K562 (cell line): ENCODE data around the gene CCDC152. TPM values are rescaled to one million over a fixed set of nuclear protein-coding genes. Genes with fewer than 3 reads are reported as not detected.

Experiments used
- ATAC-seq: fragments of 200-7000 bp; cut with Tn5 transposase; 3 replicates; pipeline ENCODE4 v1.9.1; 2020; ENCODE audit warnings: moderate library complexity
- BruUV-seq: library from RNA; stranded (reverse); fragments of 400-500 nt; replicated peaks from 2 replicates; lab custom pipeline; 2021; lab: Mats Ljungman, UMichigan
- CTCF ChIA-PET: fragments of 300-600 bp; formaldehyde crosslinking; extraction: SDS; loops from one replicate; lab custom pipeline; 2021; ENCODE audit warnings: low intra/inter-chr PET ratio; lab: Yijun Ruan, JAX
- POLR2A ChIA-PET: fragments of 300-600, 350-650 bp; sonication (Branson Sonifier 250); formaldehyde crosslinking; extraction: SDS; loops from one replicate; lab custom pipeline; 2021; ENCODE audit warnings: antibody characterized with exemption, inconsistent platforms; lab: Yijun Ruan, JAX
- DNase-seq, 4 experiments: peaks; one replicate each; pipeline versions ENCODE4 v3.0.0 to v3.0.0-alpha.2; 2011 to 2018; ENCODE audit warnings: low spot score in 3 of 4, mixed read lengths in 3 of 4; ENCODE audit errors: extremely low read depth in 1 of 4
- FAIRE-seq: peaks from 2 replicates; lab custom pipeline; 2011; peaks lifted over from hg19 to GRCh38; lab: Jason Lieb, UNC
- H2AFZ ChIP-seq: 2 replicates; pipeline ENCODE4 v1.6.0; 2011; ENCODE audit warnings: low read depth, low read length, control low read depth, inconsistent platforms
- H3K27ac ChIP-seq: fragments of 200-600 bp; 3 replicates; pipeline ENCODE4 v1.8.0; 2011; ENCODE audit warnings: low read depth, mild to moderate bottlenecking, control low read depth, inconsistent platforms, low read length, moderate library complexity, mixed read lengths; ENCODE audit errors: extremely low read depth
- H3K27me3 ChIP-seq, 2 experiments: fragments of 300-600 bp in 1 of 2; 2 replicates in 1 of 2; 3 replicates in 1 of 2; pipeline versions ENCODE4 v1.6.0 to v1.8.0; 2011; ENCODE audit warnings: inconsistent platforms in 2 of 2, low read length in 2 of 2, mild to moderate bottlenecking in 1 of 2, mixed read lengths in 1 of 2, moderate library complexity in 1 of 2; ENCODE audit not compliant: control insufficient read depth in 2 of 2, insufficient read depth in 2 of 2
- H3K36me3 ChIP-seq: fragments of 300-600 bp; 3 replicates; pipeline ENCODE4 v1.8.0; 2011; ENCODE audit warnings: mild to moderate bottlenecking, low read length, inconsistent platforms; ENCODE audit not compliant: control insufficient read depth, insufficient read depth
- H3K4me1 ChIP-seq, 2 experiments: fragments of 200-600 bp in 1 of 2; replicated peaks in 1 of 2; 2 replicates in 1 of 2; 3 replicates in 1 of 2; pipeline versions ENCODE4 v1.5.1 to v1.8.0; 2011; ENCODE audit warnings: inconsistent platforms in 2 of 2, low read length in 2 of 2, mild to moderate bottlenecking in 1 of 2, mixed read lengths in 1 of 2, moderate library complexity in 1 of 2; ENCODE audit not compliant: control insufficient read depth in 2 of 2, insufficient read depth in 2 of 2
- H3K4me2 ChIP-seq: 2 replicates; pipeline ENCODE4 v1.6.1; 2011; ENCODE audit warnings: low read length, control low read depth, inconsistent platforms, mixed read lengths; ENCODE audit not compliant: insufficient read depth
- H3K4me3 ChIP-seq: fragments of 200-600 bp; sonication (generic), shearing (Covaris generic); 2 replicates; pipeline ENCODE4 v1.5.1; 2016; ENCODE audit warnings: control low read depth, inconsistent platforms
- H3K79me2 ChIP-seq: fragments of 200-600 bp; 3 replicates; pipeline ENCODE4 v1.8.0; 2011; ENCODE audit warnings: low read length, inconsistent platforms; ENCODE audit not compliant: control insufficient read depth, insufficient read depth
- H3K9ac ChIP-seq, 2 experiments: 2 replicates each; pipeline versions ENCODE4 v1.6.0 to v1.6.1; 2011; ENCODE audit warnings: low read depth in 2 of 2, low read length in 2 of 2, control low read depth in 1 of 2, inconsistent platforms in 1 of 2, mild to moderate bottlenecking in 1 of 2, mixed read lengths in 1 of 2; ENCODE audit not compliant: insufficient read depth in 1 of 2
- H3K9me1 ChIP-seq: one replicate; pipeline ENCODE4 v1.6.0; 2011; ENCODE audit warnings: inconsistent platforms, mild to moderate bottlenecking, low read length, moderate library complexity; ENCODE audit not compliant: control insufficient read depth, insufficient read depth
- H3K9me3 ChIP-seq: replicated peaks from 2 replicates; pipeline ENCODE4 v1.5.1; 2011; ENCODE audit warnings: low read depth, low read length, inconsistent platforms; ENCODE audit not compliant: control insufficient read depth, insufficient read depth
- H4K20me1 ChIP-seq: replicated peaks from 2 replicates; pipeline ENCODE4 v1.6.1; 2011; ENCODE audit warnings: low read length, inconsistent platforms, mixed read lengths; ENCODE audit not compliant: control insufficient read depth, insufficient read depth
- CHD2 ChIP-seq: IDR thresholded peaks from 2 replicates; pipeline ENCODE4 v1.6.1; 2011; ENCODE audit warnings: low read depth, low read length
- CHD4 ChIP-seq: fragments of 200-600 bp; sonication (generic); IDR thresholded peaks from 3 replicates; pipeline ENCODE4 v1.6.1; 2012; ENCODE audit warnings: low read depth, mild to moderate bottlenecking, mixed read lengths, low read length, inconsistent platforms; ENCODE audit not compliant: insufficient read depth, insufficient replicate concordance, poor library complexity, severe bottlenecking
- FIP1L1 ChIP-seq: fragments of 200-400 bp; formaldehyde crosslinking; IDR thresholded peaks from 2 replicates; pipeline ENCODE4 v1.6.1; 2018; ENCODE audit warnings: mild to moderate bottlenecking, low read depth, low read length; ENCODE audit not compliant: poor library complexity, severe bottlenecking
- FUS ChIP-seq: fragments of 200-400 bp; formaldehyde crosslinking; optimal IDR thresholded peaks from 2 replicates; pipeline ENCODE3; 2017; ENCODE audit warnings: low read depth, low read length
- GTF2E2 ChIP-seq: fragments of 200-800 bp; sonication (Bioruptor generic); IDR thresholded peaks from 2 replicates; pipeline ENCODE4 v1.6.1; 2016; ENCODE audit warnings: missing genetic modification characterization, missing compliant biosample characterization
- HDAC2 ChIP-seq: fragments of 450-650 bp; IDR thresholded peaks from 2 replicates; pipeline ENCODE4 v1.6.1; 2016; ENCODE audit warnings: mild to moderate bottlenecking
- HNRNPK ChIP-seq: fragments of 200-400 bp; formaldehyde crosslinking; IDR thresholded peaks from one replicate; pipeline ENCODE4 v1.6.1; 2018; ENCODE audit warnings: mild to moderate bottlenecking, low read depth, low read length; ENCODE audit not compliant: poor library complexity, severe bottlenecking
- MBD2 ChIP-seq: sonication (generic); IDR thresholded peaks from 2 replicates; pipeline ENCODE4 v1.6.1; 2016; ENCODE audit warnings: low read depth, borderline replicate concordance
- MCM3 ChIP-seq: fragments of 450-650 bp; IDR thresholded peaks from 2 replicates; pipeline ENCODE4 v1.6.1; 2016
- PHB2 ChIP-seq: fragments of 450-650 bp; IDR thresholded peaks from 2 replicates; pipeline ENCODE4 v1.6.1; 2017; ENCODE audit warnings: low read depth
- POLR2B ChIP-seq: fragments of 450-650 bp; IDR thresholded peaks from 2 replicates; pipeline ENCODE4 v1.6.1; 2018; ENCODE audit warnings: low read depth; ENCODE audit not compliant: partially characterized antibody
- XRCC3 ChIP-seq: fragments of 450-650 bp; IDR thresholded peaks from 2 replicates; pipeline ENCODE4 v1.6.1; 2017; ENCODE audit warnings: mild to moderate bottlenecking, moderate library complexity
- ZKSCAN1 ChIP-seq: fragments of 150-350 bp; IDR thresholded peaks from 2 replicates; pipeline ENCODE4 v1.6.1; 2016; ENCODE audit warnings: low read depth, low read length
- ZNF785 ChIP-seq: fragments of 250-450 bp; sonication (Bioruptor Pico); IDR thresholded peaks from 2 replicates; pipeline ENCODE4 v1.4.0; 2020; ENCODE audit warnings: mild to moderate bottlenecking
- WGBS: fragments of 100-300 bp; shearing (Covaris generic); methylation state at CpG from one replicate; pipeline ENCODE4 v1.1.6; 2016; ENCODE audit warnings: low coverage, mixed read lengths; ENCODE audit not compliant: insufficient coverage; ENCODE audit errors: missing lambda C conversion rate; 5-methylcytosine and 5-hydroxymethylcytosine counted together
- in situ Hi-C: fragments of 300-500 bp; cut with MboI; formaldehyde crosslinking; loops from 4 replicates; pipeline ENCODE4 v1.15.0; 2018; ENCODE audit warnings: inconsistent platforms, mixed read lengths
- intact Hi-C: fragments of 100-400 bp; cut with micrococcal nuclease; formaldehyde crosslinking; loops from 2 replicates; pipeline ENCODE4 v1.14.2; 2022
- polyA plus RNA-seq, 8 experiments: library from polyadenylated mRNA; depleted of rRNA in 4 of 8; stranded (reverse) in 5 of 8; unstranded in 3 of 8; fragments of >200 nt; fragmentation: Nextera tagmentation in 2 of 8; fragmentation: Illumina TruSeq in 1 of 8; extraction: Ambion mirVana in 2 of 8; extraction: Trizol in 1 of 8; gene quantifications; 2 replicates each; pipeline versions ENCODE4 v1.2.1 to v1.2.3, GENCODE V29; 2011 to 2014; ENCODE audit warnings: inconsistent platforms in 1 of 8, missing spikeins in 1 of 8
- total RNA-seq, 7 experiments: library from RNA; depleted of rRNA in 6 of 7; stranded (reverse); fragments of >200 nt in 6 of 7; fragmentation: Illumina TruSeq in 2 of 7; extraction: Trizol in 2 of 7; gene quantifications; 2 replicates each; pipeline versions ENCODE4 v1.2.1 to v1.2.3, GENCODE V29; 2011 to 2021; ENCODE audit warnings: low replicate concordance in 1 of 7
- TF ChIP-seq, protein P1 (sequence below): fragments of 250-450 bp; sonication (Bioruptor Pico); IDR thresholded peaks from 2 replicates; pipeline ENCODE4 v1.8.0; 2022; ENCODE audit warnings: inconsistent platforms, mild to moderate bottlenecking, moderate library complexity, borderline replicate concordance
- TF ChIP-seq, protein P2 (sequence below): fragments of 250-450 bp; sonication (Bioruptor Pico); IDR thresholded peaks from 2 replicates; pipeline ENCODE4 v1.6.1; 2021; ENCODE audit warnings: mild to moderate bottlenecking

The CCDC152 gene
- total and polyA plus RNA-seq, 9 of the 15 experiments (the other 6 are each of a cell fraction or from before 2014, with no cell fraction given) = 2.5 to 11.6 (median 5.1) TPM

DNA sequence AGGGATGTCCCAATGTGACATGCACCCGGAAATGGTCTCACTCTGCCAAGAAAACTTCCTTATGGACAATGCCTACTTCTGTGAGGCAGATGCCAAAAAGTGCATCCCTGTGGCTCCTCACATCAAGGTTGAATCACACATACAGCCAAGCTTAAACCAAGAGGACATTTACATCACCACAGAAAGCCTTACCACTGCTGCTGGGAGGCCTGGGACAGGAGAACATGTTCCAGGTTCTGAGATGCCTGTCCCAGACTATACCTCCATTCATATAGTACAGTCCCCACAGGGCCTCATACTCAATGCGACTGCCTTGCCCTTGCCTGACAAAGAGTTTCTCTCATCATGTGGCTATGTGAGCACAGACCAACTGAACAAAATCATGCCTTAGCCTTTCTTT, 37.6 kb upstream of the CCDC152 start:
- DNase-seq (no peak), FAIRE-seq (no peak), ATAC-seq (peak; percentile 27; the same call in 2 of the 3 replicates)
- Histone ChIP-seq H3K9me1 (no peaks in the 10 kb centered on the region), H3K4me1 (no peaks in the 10 kb centered on the region), H4K20me1 (no peaks in the 10 kb centered on the region), H3K36me3 (no peaks in the 10 kb centered on the region), H2AFZ (no peak overlapping the region), H3K4me3 (no peak overlapping the region), H3K27me3 (peaks cover 0 to 7% of the 10 kb centered on the region in 2 experiments; a peak in 2 of 5 replicates), H3K9ac (no peak overlapping the region), H3K9me3 (no peaks in the 10 kb centered on the region), H3K27ac (no peak overlapping the region), H3K4me2 (no peak overlapping the region), H3K79me2 (no peaks in the 10 kb centered on the region)
- POLR2A ChIA-PET = no interaction called here
- BruUV-seq = no TSS peak
- in situ Hi-C loops = no loop called here
- CTCF ChIA-PET = no interaction called here
- intact Hi-C loops = no loop called here
- TF ChIP-seq FUS (no peak), MBD2 (no peak), ZNF785 (no peak), CHD2 (no peak), PHB2 (no peak), ZKSCAN1 (no peak), MCM3 (no peak), CHD4 (no peak), XRCC3 (no peak), HDAC2 (no peak), HNRNPK (no peak), GTF2E2 (no peak), FIP1L1 (no peak), POLR2B (no peak)
- TF ChIP-seq, protein P1, sequence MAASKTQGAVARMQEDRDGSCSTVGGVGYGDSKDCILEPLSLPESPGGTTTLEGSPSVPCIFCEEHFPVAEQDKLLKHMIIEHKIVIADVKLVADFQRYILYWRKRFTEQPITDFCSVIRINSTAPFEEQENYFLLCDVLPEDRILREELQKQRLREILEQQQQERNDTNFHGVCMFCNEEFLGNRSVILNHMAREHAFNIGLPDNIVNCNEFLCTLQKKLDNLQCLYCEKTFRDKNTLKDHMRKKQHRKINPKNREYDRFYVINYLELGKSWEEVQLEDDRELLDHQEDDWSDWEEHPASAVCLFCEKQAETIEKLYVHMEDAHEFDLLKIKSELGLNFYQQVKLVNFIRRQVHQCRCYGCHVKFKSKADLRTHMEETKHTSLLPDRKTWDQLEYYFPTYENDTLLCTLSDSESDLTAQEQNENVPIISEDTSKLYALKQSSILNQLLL (CRISPR knock-in tag) = no peak
- TF ChIP-seq, protein P2, sequence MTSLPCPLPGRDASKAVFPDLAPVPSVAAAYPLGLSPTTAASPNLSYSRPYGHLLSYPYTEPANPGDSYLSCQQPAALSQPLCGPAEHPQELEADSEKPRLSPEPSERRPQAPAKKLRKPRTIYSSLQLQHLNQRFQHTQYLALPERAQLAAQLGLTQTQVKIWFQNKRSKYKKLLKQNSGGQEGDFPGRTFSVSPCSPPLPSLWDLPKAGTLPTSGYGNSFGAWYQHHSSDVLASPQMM (CRISPR knock-in tag) = no peak
- 3% methylated on average over 2 of the region's 2 CpGs for WGBS
